Gastroesophageal sphincter (tissue), 2 donors: ENCODE results near the gene ZC3H18.

Source experiments
- EP300 ChIP-seq: sonication (generic); formaldehyde crosslinking; IDR thresholded peaks from one replicate; pipeline ENCODE4 v1.6.1; 2017; ENCODE audit warnings: antibody characterized with exemption, mild to moderate bottlenecking
- POLR2A ChIP-seq, 2 donors: fragments of 450-650 bp; IDR thresholded peaks; one replicate each; pipeline ENCODE4 v1.6.1; 2017; ENCODE audit warnings: antibody characterized with exemption in 2 of 2, mild to moderate bottlenecking in 2 of 2, moderate library complexity in 1 of 2

DNA sequence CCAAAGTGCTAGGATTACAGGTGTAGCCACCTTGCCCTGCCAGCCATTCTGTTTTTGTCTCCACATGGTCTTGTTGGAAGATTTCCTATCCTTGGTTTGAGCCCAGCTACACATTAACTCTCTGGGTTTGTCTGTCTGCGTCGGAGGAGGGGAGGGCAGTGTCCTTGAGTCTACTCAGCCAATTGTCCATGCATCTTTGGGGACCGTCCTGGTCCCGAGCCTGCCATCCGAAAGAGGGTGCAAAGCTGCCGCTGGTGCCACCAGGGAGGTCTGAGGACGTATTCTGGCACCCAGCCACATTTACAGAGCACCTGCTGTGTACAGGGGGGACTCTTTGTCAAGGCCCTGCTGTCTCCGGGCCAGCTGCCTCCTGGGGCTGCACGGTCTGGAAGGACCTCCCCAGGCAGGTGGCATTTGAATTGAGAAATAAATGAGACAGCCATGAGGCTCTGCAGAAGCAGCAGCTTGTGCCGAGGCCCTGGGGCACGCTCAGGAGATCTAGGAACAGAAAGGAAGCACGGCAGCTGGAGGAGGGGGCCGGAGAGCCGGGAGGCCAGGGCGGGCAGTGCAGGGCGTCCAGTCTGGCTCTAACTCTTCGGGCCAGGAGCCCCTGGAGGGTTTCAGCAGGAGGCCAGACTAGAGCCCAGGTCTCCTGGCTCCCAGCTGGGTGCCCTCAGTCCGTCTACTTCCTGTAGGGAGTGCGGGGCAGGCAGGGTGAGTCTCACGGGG lies 79.2 kb downstream of the ZC3H18 start:
- TF ChIP-seq POLR2A (IDR thresholded peaks at IDR 0.05) (no peak), EP300 (no peak)
